Chondrocyte (in vitro differentiated cells): ENCODE results near the gene FBRSL1. TPM values are rescaled to one million over a fixed set of nuclear protein-coding genes. Genes with fewer than 3 reads are reported as not detected.
"Not testable (repeated sequence)": the region's sequence is repeated elsewhere in the genome, so short reads cannot be mapped to it uniquely, and the experiment has no call there.

ENCODE experiments used
- DNase-seq: peaks from one replicate; pipeline ENCODE4 v3.0.0; 2021; ENCODE audit warnings: mixed read lengths, low spot score
- H3K27ac Mint-ChIP-seq: one replicate; pipeline ENCODE4 v1.8.0; 2021; ENCODE audit warnings: mild to moderate bottlenecking, moderate library complexity, mixed read lengths; ENCODE audit not compliant: unreplicated experiment
- H3K27me3 Mint-ChIP-seq: 2 replicates; pipeline ENCODE4 v1.8.0; 2021; ENCODE audit warnings: low read depth, mixed read lengths
- H3K36me3 Mint-ChIP-seq: 2 replicates; pipeline ENCODE4 v1.8.0; 2021; ENCODE audit warnings: low read depth, mixed read lengths
- H3K4me1 Mint-ChIP-seq: 2 replicates; pipeline ENCODE4 v1.8.0; 2021; ENCODE audit warnings: low read depth, mild to moderate bottlenecking, mixed read lengths
- H3K4me3 Mint-ChIP-seq: one replicate; pipeline ENCODE4 v1.8.0; 2021; ENCODE audit warnings: mild to moderate bottlenecking, moderate library complexity, mixed read lengths; ENCODE audit not compliant: unreplicated experiment
- H3K9me3 Mint-ChIP-seq: 2 replicates; pipeline ENCODE4 v1.8.0; 2021; ENCODE audit warnings: low read depth, mixed read lengths
- CTCF ChIP-seq: fragments of 200-600 bp; sonication (generic); IDR thresholded peaks from 2 replicates; pipeline ENCODE4 v1.5.0; 2021; ENCODE audit warnings: antibody characterized with exemption, mild to moderate bottlenecking, moderate library complexity
- long read RNA-seq: library from polyadenylated mRNA; stranded (forward); transcript quantifications from one replicate; pipeline ENCODE4 v2.0.0, GENCODE V29; 2021
- total RNA-seq: library from RNA; stranded (reverse); gene quantifications from 3 replicates; pipeline ENCODE4 v1.2.1, GENCODE V29; 2021

The FBRSL1 gene
- 35.3 to 41.6 TPM (median 41.1 TPM) in 3 replicates for total RNA-seq
- long read RNA-seq, partial matches to known transcripts = 18 of 36 reads
- long read RNA-seq, other reads (novel, unspliced or antisense) = 18 of 36 reads

GRCh38 chr12:132489602-132490266, at the start of gene FBRSL1:
FBRSL1 (plus strand) TSS chr12:132490151.
- no peak for DNase-seq

GRCh38 chr12:132440420-132440819, 49.5 kb upstream of the FBRSL1 start:
- not testable (repeated sequence) for H3K36me3 Mint-ChIP-seq, H3K9me3 Mint-ChIP-seq, H3K4me3 Mint-ChIP-seq, DNase-seq, H3K4me1 Mint-ChIP-seq, H3K27ac Mint-ChIP-seq
- H3K27me3 Mint-ChIP-seq = peaks cover 31% of the 10 kb centered on the region

More at GRCh38 chr12:132489602-132490266, at the start of gene FBRSL1:
- peak within 1 kb of the TSS; percentile 74 for H3K4me3 Mint-ChIP-seq
- H3K36me3 Mint-ChIP-seq = no peaks in the 10 kb centered on the region
- peaks cover 40% of the 10 kb centered on the region for H3K4me1 Mint-ChIP-seq
- peak within 1 kb of the TSS; percentile 29 for H3K27ac Mint-ChIP-seq
- no peaks in the 10 kb centered on the region for H3K27me3 Mint-ChIP-seq
- peak; percentile 50 for TF ChIP-seq CTCF
- no peaks in the 10 kb centered on the region for H3K9me3 Mint-ChIP-seq

- no peak for DNase-seq
Observed at GRCh38 chr12:132441871-132442863, 47.8 kb upstream of the FBRSL1 start.

GRCh38 chr12:132443091-132443490, 46.9 kb upstream of the FBRSL1 start:
- H3K27ac Mint-ChIP-seq = no peak overlapping the region
- H3K36me3 Mint-ChIP-seq = no peaks in the 10 kb centered on the region
- no peak overlapping the region for H3K4me3 Mint-ChIP-seq
- no peak for DNase-seq
- TF ChIP-seq CTCF = no peak
- H3K4me1 Mint-ChIP-seq = no peaks in the 10 kb centered on the region
- H3K27me3 Mint-ChIP-seq = peaks cover 24% of the 10 kb centered on the region
- H3K9me3 Mint-ChIP-seq = no peaks in the 10 kb centered on the region

More at GRCh38 chr12:132441871-132442863, 47.8 kb upstream of the FBRSL1 start:
- no peak for TF ChIP-seq CTCF
- no peaks in the 10 kb centered on the region for H3K4me1 Mint-ChIP-seq
- peaks cover 23% of the 10 kb centered on the region for H3K27me3 Mint-ChIP-seq
- no peaks in the 10 kb centered on the region for H3K9me3 Mint-ChIP-seq
- H3K27ac Mint-ChIP-seq = no peak overlapping the region
- H3K4me3 Mint-ChIP-seq = no peak overlapping the region
- no peaks in the 10 kb centered on the region for H3K36me3 Mint-ChIP-seq

GRCh38 chr12:132444283-132444682, 45.7 kb upstream of the FBRSL1 start:
- no peak for TF ChIP-seq CTCF
- no peak for DNase-seq
- H3K27me3 Mint-ChIP-seq = peaks cover 28% of the 10 kb centered on the region
- H3K4me1 Mint-ChIP-seq = no peaks in the 10 kb centered on the region
- no peak overlapping the region for H3K4me3 Mint-ChIP-seq
- H3K27ac Mint-ChIP-seq = no peak overlapping the region
- H3K9me3 Mint-ChIP-seq = no peaks in the 10 kb centered on the region
- H3K36me3 Mint-ChIP-seq = no peaks in the 10 kb centered on the region
